Muscle of arm (tissue), 12 donors: Measurements from ENCODE around the gene SV2B. TPM values are rescaled to one million over a fixed set of nuclear protein-coding genes. Genes with fewer than 3 reads are reported as not detected.
"Not testable (repeated sequence)": the region's sequence is repeated elsewhere in the genome, so short reads cannot be mapped to it uniquely, and the experiment has no call there.

Experiments
- DNase-seq: peaks from one replicate; pipeline ENCODE4 v3.0.0-alpha.2; 2013
- polyA plus RNA-seq, 12 donors: library from polyadenylated mRNA; unstranded; fragments of 120-200 nt; gene quantifications; one replicate each; pipeline ENCODE4 v1.2.1, GENCODE V29; 2013; ENCODE audit not compliant: insufficient read length in 12 of 12

Gene SV2B
- polyA plus RNA-seq, 12 donors = 0.94 to 5.4 (median 3.1) TPM; not detected in 1

GRCh38 chr15:91311986-91312385 is 211.9 kb downstream of the SV2B start:
- DNase-seq = no peak

- no peak for DNase-seq
Measured at GRCh38 chr15:91316126-91316525, 216.1 kb downstream of the SV2B start.

- DNase-seq = no peak
Measured at GRCh38 chr15:91318516-91318915, 218.5 kb downstream of the SV2B start.

GRCh38 chr15:91318931-91319330 is 218.9 kb downstream of the SV2B start:
- DNase-seq = no peak

GRCh38 chr15:91319371-91320059 is 219.5 kb downstream of the SV2B start:
- no peak for DNase-seq

- no peak for DNase-seq
Measured at GRCh38 chr15:91320101-91320500, 220.0 kb downstream of the SV2B start.

GRCh38 chr15:91329914-91330313 is 229.9 kb downstream of the SV2B start:
- DNase-seq = no peak

GRCh38 chr15:91331581-91331980 is 231.5 kb downstream of the SV2B start:
- DNase-seq = no peak

- no peak for DNase-seq
Measured at GRCh38 chr15:91335702-91336101, 235.6 kb downstream of the SV2B start.

GRCh38 chr15:91336687-91337086 is 236.6 kb downstream of the SV2B start:
- no peak for DNase-seq

- peak; percentile 56 for DNase-seq
Measured at GRCh38 chr15:91338766-91339165, 238.7 kb downstream of the SV2B start.

GRCh38 chr15:91342097-91342496 is 242.0 kb downstream of the SV2B start:
- DNase-seq = no peak

GRCh38 chr15:91344912-91345311 is 244.9 kb downstream of the SV2B start:
- DNase-seq = not testable (repeated sequence)

GRCh38 chr15:91345736-91346135 is 245.7 kb downstream of the SV2B start:
- no peak for DNase-seq

- no peak for DNase-seq
Measured at GRCh38 chr15:91346259-91346658, 246.2 kb downstream of the SV2B start.

GRCh38 chr15:91348752-91349500 is 248.9 kb downstream of the SV2B start:
- DNase-seq = no peak

Other genes with a start within 250 kb of the SV2B start
- 10 to 100 TPM in 11 of 12 donors, not detected in 1; 21.5 to 53.8 (median 27.9) TPM for gene FURIN, start 231.7 kb upstream of the SV2B start, polyA plus RNA-seq
- 10 to 100 TPM in 9 of 12 donors, 1 to 10 TPM in 2, not detected in 1; 7.8 to 24.1 (median 11.4) TPM for gene FES, start 215.8 kb upstream of the SV2B start, polyA plus RNA-seq
- 10 to 100 TPM in 11 of 12 donors, not detected in 1; 25.4 to 66.1 (median 35.7) TPM for gene MAN2A2, start 197.0 kb upstream of the SV2B start, polyA plus RNA-seq
- gene HDDC3, start 167.7 kb upstream of the SV2B start, polyA plus RNA-seq = 10 to 100 TPM in 2 of 12 donors, 1 to 10 TPM in 9, not detected in 1; 7.2 to 12.6 (median 8.9) TPM
- gene UNC45A, start 165.0 kb upstream of the SV2B start, polyA plus RNA-seq = 10 to 100 TPM in 11 of 12 donors, not detected in 1; 21.8 to 49.6 (median 26.0) TPM
- gene RCCD1, start 145.4 kb upstream of the SV2B start, polyA plus RNA-seq = 10 to 100 TPM in 10 of 12 donors, 1 to 10 TPM in 1, not detected in 1; 9.9 to 24.5 (median 13.6) TPM
- 10 to 100 TPM in 11 of 12 donors, not detected in 1; 28.7 to 93.6 (median 44.7) TPM for gene PRC1, start 105.7 kb upstream of the SV2B start, polyA plus RNA-seq
- 10 to 100 TPM in 9 of 12 donors, 1 to 10 TPM in 2, not detected in 1; 7.1 to 46.9 (median 11.2) TPM for gene VPS33B, start 77.7 kb upstream of the SV2B start, polyA plus RNA-seq